PC-3 (cell line): Measurements from ENCODE around the gene COL27A1.

Experiments
- CTCF ChIP-seq: fragments of 300-600 bp; sonication (generic); conservative IDR thresholded peaks from 2 replicates; pipeline ENCODE4 v1.5.1; 2017; ENCODE audit warnings: antibody characterized with exemption, low read depth, mild to moderate bottlenecking, low read length
- EZH2 ChIP-seq: fragments of 300-600 bp; sonication (generic); IDR thresholded peaks from one replicate; pipeline ENCODE4 v1.6.1; 2017; ENCODE audit warnings: antibody characterized with exemption, mild to moderate bottlenecking, low read length; ENCODE audit not compliant: unreplicated experiment

GRCh38 chr9:114124666-114125475 is 30.5 kb upstream of the COL27A1 start:
- TF ChIP-seq CTCF (no peak), EZH2 (no peak)
